Breast epithelium (tissue), 3 donors: ENCODE results near the gene TRMT10B.

Experiments used
- POLR2AphosphoS5 ChIP-seq, 3 donors: sonication (generic); formaldehyde crosslinking; IDR thresholded peaks; one replicate each; pipeline ENCODE4 v1.6.1; 2017; ENCODE audit warnings: antibody characterized with exemption in 3 of 3
- TF ChIP-seq, protein P1 (sequence below), 3 donors: fragments of 450-650 bp; IDR thresholded peaks; one replicate each; pipeline ENCODE4 v1.5.1; 2016 to 2017; ENCODE audit warnings: antibody characterized with exemption in 3 of 3, mild to moderate bottlenecking in 3 of 3, moderate library complexity in 3 of 3

- TF ChIP-seq, protein P1, sequence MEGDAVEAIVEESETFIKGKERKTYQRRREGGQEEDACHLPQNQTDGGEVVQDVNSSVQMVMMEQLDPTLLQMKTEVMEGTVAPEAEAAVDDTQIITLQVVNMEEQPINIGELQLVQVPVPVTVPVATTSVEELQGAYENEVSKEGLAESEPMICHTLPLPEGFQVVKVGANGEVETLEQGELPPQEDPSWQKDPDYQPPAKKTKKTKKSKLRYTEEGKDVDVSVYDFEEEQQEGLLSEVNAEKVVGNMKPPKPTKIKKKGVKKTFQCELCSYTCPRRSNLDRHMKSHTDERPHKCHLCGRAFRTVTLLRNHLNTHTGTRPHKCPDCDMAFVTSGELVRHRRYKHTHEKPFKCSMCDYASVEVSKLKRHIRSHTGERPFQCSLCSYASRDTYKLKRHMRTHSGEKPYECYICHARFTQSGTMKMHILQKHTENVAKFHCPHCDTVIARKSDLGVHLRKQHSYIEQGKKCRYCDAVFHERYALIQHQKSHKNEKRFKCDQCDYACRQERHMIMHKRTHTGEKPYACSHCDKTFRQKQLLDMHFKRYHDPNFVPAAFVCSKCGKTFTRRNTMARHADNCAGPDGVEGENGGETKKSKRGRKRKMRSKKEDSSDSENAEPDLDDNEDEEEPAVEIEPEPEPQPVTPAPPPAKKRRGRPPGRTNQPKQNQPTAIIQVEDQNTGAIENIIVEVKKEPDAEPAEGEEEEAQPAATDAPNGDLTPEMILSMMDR (IDR thresholded peaks at IDR 0.05) = no peak
- TF ChIP-seq POLR2AphosphoS5 (IDR thresholded peaks at IDR 0.05) = no peak
Observed at GRCh38 chr9:37760416-37761161, 7.0 kb downstream of the TRMT10B start.
